AG09319 (cell line): ENCODE results near the gene OR11L1.

Experiments used
- DNase-seq: peaks from one replicate; pipeline ENCODE4 v3.0.0-alpha.2; 2010; ENCODE audit warnings: low read depth; ENCODE audit errors: extremely low read depth
- TF ChIP-seq, protein P1 (sequence below): IDR thresholded peaks from 2 replicates; pipeline ENCODE4 v1.5.1; 2011; ENCODE audit warnings: low read depth, mild to moderate bottlenecking, inconsistent platforms, low read length, moderate library complexity

Gene OR11L1

DNA sequence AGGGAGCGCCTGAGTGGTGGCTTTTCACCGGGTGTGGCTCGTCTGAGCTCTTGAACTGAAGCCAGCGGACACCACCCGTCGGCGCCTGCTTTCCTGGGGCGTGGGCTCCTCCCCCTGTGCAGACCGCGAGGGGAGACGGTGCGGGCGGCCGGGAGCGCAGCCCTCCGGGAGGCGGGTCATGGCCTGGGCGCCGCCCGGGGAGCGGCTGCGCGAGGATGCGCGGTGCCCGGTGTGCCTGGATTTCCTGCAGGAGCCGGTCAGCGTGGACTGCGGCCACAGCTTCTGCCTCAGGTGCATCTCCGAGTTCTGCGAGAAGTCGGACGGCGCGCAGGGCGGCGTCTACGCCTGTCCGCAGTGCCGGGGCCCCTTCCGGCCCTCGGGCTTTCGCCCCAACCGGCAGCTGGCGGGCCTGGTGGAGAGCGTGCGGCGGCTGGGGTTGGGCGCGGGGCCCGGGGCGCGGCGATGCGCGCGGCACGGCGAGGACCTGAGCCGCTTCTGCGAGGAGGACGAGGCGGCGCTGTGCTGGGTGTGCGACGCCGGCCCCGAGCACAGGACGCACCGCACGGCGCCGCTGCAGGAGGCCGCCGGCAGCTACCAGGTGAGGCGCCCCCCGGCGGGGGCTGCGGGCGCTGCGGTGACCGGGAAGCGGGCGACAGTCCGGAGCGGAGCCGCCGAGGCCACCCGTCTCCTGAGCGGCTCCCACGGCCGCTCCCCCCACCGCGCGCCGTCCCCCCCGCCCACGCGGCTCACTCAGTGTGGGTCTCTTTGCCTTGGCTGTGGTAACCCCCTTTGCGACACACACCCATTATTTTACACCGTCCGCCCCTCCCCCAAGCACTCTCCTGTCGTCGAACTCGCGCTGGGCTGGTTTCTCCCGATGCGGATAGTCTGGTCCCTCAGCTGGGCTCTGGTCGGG is 15.6 kb upstream of the OR11L1 start, which contains the start of gene TRIM58:
TSS of gene TRIM58 (plus strand) at position 119 of the 916 bp plus-strand sequence. CDS start at position 179, 60 bp downstream.
- DNase-seq: no peak
- TF ChIP-seq, protein P1, sequence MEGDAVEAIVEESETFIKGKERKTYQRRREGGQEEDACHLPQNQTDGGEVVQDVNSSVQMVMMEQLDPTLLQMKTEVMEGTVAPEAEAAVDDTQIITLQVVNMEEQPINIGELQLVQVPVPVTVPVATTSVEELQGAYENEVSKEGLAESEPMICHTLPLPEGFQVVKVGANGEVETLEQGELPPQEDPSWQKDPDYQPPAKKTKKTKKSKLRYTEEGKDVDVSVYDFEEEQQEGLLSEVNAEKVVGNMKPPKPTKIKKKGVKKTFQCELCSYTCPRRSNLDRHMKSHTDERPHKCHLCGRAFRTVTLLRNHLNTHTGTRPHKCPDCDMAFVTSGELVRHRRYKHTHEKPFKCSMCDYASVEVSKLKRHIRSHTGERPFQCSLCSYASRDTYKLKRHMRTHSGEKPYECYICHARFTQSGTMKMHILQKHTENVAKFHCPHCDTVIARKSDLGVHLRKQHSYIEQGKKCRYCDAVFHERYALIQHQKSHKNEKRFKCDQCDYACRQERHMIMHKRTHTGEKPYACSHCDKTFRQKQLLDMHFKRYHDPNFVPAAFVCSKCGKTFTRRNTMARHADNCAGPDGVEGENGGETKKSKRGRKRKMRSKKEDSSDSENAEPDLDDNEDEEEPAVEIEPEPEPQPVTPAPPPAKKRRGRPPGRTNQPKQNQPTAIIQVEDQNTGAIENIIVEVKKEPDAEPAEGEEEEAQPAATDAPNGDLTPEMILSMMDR: no peak

DNA sequence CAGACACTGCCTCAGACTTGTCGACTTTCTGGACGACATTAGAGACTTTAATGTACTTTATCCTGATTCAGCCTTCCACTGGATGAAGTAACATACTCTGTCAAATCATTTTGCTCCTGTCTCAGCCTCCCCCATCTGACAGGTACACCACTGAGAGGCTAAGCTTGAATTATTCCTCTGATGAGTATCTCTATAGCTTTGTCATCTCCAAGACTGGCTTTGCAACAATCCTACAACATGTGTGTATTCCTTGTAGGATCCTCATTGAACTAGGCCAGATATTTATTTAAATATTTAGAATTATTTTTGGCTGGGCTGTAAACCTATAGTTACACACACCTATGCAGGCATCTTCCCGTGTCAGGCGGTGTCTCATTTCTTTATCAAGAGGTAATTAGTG is 14.2 kb upstream of the OR11L1 start:
- TF ChIP-seq, protein P1: no peak
- no peak for DNase-seq

- DNase-seq: no peak
- TF ChIP-seq, protein P1: no peak
Measured at GRCh38 chr1:247854899-247855545, 13.3 kb upstream of the OR11L1 start.

- no peak for DNase-seq
- TF ChIP-seq, protein P1: no peak
Measured at GRCh38 chr1:247849616-247850015, 7.9 kb upstream of the OR11L1 start.

DNA sequence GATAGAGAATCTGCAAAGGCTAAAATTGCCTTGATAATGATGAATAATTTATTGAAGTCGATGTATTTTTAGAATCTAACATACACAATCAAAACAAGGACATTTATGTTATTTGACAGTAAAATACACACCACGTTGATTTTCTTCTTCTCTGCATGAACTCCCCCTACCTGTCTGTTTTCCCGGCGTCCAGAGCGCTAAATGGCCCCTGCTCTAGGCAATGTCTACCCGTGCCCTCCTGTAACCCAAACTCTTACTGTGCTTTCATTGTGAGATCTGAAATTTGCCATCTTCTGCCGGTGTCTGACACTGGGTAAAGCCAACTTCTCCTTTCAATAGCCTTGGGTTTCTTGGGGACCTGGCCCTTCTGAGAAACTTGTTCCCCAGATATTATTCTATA is 6.7 kb upstream of the OR11L1 start:
- TF ChIP-seq, protein P1: no peak

GRCh38 chr1:247845693-247846017 is 4.0 kb upstream of the OR11L1 start:
- no peak for DNase-seq
- TF ChIP-seq, protein P1: no peak

More for the DNA sequence above, 6.7 kb upstream of the OR11L1 start:
- no peak for DNase-seq

DNA sequence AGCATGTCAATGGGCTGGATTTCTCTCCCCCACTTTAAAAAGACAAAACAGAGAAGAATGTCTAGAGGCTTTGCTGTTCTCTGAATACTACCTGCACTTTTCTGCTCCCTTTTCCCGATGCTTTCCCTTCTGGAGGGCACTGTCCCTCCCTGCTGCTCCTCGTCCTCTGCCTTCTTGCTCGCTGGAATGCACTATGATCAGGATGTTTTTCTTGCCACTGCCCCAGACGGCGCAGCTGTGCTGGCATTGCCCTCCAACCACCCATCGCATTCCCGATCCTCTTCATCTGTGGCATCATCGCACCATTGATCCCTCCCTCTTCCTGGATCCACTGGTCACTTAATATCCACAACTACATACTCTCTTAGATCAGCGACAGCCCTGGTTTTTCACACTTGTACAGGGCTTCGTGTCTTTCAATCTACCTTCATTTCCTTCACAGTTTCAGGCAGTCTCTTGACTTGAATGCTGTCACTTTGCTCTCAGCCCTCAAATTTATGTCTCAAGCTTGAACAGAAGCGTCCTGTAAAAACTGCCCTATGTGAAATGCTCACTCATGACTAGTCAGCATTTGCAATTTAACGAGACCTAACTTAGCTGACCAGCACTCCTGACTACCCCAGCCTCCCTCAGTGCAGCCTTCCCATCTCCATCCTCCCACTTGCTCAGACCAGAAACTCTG is 3.5 kb upstream of the OR11L1 start:
- TF ChIP-seq, protein P1: no peak
- DNase-seq: no peak
